DMS79 treated with DMSO at 0.1 percent for 48 hours (cell line): ENCODE results near the gene NODAL.
"Not testable (repeated sequence)": the region's sequence is repeated elsewhere in the genome, so short reads cannot be mapped to it uniquely, and the experiment has no call there.

Experiments
- DNase-seq: peaks from one replicate; lab custom pipeline; 2025; lab: John Stamatoyannopoulos, UW

NODAL gene

DNA sequence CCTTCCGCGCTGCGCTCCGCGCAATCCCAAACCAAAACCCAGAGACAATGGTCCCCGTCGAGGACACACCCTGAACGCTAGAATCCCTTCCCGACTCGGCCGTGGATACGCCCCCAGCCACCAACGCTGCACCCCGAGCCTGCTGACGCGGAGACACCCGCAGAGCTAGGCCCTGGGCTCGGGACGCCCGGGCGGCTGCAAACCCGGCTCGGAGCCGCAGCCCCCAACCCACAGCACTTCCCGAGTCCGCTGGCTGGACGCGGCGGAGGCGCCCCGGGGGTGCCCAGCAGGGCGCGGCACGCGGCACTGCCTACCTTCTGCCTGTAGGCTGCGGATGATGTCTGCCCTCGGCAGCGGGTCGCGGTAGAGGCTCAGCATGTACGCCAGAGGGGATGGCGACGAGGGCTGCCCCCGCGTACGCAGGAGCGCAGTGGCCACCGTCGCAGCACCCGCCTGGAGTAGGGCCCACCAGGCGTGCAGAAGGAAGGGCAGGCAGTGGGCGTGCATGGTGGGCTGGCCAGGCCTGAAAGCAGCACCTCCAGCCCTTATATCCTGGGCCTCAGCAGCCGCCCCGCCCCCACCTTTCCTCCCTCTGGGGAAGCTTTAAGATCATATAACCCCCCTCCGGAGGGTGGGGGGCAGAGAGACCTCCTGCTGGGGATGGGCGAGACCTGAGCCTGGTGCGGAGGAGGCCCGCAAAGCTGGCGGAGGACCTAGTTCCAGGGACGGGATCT, at the start of gene NODAL:
TSS of gene NODAL (minus strand) at position 521 of the 734 bp plus-strand sequence. CDS start at position 507, 14 bp downstream.
- DNase-seq: no peak

GRCh38 chr10:70490142-70490541, 48.7 kb upstream of the NODAL start:
- DNase-seq: no peak

DNA sequence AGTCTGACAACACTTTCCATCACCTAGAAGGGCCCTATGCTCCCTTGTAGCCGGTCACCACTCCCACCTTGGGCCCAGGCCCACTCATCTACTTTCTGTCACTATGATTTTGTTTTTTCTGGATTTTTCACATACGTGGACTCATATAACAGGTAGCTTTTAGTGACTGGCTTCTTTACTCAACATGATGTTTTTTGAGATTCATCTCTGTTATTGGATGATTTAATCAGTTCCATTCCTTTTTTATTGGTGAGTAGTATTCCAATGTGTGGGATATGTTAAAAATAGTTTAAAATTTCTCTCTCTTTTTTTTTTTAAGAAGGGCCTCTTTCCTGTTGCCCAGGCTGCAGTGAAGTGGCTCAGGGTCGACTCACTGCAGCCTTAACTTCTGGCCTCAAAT, 46.3 kb upstream of the NODAL start:
- DNase-seq: no peak

GRCh38 chr10:70483872-70484271, 42.4 kb upstream of the NODAL start:
- DNase-seq: not testable (repeated sequence)

DNA sequence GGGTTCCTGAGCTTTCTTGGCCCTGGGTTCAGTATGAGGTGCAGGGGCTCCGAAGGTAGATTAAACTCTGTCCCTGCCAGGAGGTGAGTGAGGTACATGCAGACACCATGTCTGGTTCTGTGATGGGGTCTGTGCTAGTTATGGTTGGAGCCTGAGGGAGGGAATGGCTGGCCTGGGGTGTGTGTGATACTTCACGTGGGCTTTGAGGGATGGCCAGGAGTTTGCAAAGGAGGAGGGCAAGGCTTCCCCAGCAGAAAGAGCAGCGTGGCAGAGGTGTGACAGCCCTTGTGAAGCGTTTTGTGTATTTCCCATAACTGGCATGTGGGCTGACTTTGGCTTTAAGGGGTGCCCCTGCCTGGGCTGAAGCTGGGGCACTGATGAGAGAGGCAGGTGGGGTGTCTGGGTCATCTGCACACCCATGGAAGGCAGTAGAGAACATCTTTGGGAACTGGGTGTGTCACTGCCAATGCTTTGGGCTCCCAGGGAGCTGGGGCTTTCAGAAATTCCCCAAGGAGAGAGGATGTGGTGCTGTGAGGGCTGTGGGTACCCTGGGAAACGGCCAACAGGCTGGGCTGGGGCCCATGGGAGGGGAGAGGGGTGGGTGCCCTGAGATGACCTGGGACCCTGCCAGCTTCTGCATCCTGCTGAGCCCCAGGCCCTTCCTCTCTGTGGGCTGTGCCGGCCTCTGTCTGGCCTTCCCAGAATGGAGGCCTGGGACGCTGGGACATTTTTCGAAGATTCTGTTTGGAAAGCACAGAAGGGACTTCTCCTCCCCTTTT, 41.7 kb upstream of the NODAL start:
- no peak for DNase-seq

DNA sequence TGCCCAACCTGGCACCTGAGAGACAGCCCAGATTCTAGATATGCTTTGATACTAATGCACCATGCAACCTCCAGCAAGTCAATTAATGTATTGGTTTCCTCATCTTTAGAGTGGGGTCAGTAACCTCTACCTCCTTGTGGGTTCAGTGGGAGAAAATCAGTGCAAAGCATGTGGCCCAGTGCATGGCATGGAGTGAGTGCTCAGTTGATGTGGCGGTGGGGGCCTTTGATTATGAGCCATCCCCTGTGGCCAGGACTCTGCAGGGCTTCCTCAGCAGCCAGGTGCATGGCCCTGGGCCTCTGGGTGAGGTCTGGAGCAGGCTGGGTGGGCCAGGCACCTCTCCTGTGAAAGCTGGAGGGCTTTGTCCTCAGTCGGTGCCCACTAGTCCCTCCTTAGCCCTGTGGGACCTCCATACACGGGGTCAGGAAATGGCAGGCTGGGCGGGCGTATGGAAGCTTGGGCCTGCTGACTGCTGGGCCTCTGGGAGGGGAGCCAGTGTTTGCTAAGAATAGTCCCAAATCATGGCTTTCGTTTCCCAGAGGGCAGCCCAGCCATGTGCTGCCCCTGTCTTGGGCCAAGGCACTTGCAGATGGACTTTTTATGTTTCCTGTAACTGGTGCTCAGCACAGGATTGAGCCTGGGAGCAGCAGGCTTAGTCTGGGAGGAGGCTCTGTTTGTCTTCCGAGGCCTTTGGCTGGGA, 40.5 kb upstream of the NODAL start:
- DNase-seq: no peak

GRCh38 chr10:70481105-70481504, 39.6 kb upstream of the NODAL start:
- DNase-seq: no peak

- no peak for DNase-seq
These were observed 38.9 kb upstream of the NODAL start for GRCh38 chr10:70480239-70480861.

- DNase-seq: no peak
These were observed 38.3 kb upstream of the NODAL start for GRCh38 chr10:70479626-70480238.

DNA sequence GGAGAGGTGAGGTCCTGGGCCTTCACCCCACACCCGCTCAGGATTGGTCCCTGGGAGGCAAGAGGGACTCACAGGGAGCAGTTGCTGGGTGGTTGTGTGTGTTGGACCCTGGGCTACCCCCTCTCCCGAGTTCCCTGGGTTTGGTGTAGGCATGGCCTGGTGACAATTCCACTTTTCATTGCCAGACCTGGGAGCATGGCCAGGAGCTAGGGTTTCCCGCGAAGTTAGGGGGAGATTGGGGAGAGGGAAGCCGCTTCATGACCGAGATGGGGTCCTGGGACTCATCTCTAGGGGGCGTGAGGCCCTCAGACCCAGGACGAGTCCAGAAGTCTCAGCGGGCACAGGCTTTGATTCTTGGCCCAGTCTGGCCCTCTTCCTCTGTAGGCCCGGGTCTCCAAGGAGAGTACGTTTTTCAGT, 37.7 kb upstream of the NODAL start:
- no peak for DNase-seq

GRCh38 chr10:70478191-70479164, 37.0 kb upstream of the NODAL start, which contains the start of gene PALD1:
PALD1 (plus strand) TSS chr10:70478767; CDS start chr10:70525952, 47,185 bp downstream.
- DNase-seq: no peak

DNA sequence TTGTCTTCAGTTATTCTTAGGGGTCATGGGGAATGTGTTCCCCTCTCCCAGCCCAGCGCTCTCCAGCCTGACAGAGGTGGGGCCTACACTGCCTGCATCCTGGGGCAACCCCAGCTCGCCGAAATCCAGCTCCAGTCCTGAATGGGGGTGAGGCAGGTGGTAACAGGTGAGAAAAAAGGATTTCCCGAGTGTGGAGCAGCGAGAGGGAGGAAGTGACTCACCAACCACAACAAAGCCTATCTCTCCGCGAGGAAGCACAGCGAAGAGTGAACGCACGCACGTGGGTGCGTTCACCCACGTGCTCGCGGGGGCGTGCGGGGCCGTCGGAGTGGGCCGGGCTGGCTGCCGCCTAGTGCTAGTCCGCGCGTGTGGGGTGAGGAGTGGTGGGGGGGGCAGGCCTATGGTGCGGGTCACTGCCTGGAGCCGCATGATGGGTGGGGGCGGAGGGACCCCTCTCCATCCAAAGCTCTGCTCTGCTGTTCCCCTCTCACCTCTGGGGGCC, 36.2 kb upstream of the NODAL start:
- no peak for DNase-seq

- no peak for DNase-seq
These were observed 35.0 kb upstream of the NODAL start for GRCh38 chr10:70476249-70477035.

GRCh38 chr10:70475661-70476060, 34.2 kb upstream of the NODAL start:
- no peak for DNase-seq

DNA sequence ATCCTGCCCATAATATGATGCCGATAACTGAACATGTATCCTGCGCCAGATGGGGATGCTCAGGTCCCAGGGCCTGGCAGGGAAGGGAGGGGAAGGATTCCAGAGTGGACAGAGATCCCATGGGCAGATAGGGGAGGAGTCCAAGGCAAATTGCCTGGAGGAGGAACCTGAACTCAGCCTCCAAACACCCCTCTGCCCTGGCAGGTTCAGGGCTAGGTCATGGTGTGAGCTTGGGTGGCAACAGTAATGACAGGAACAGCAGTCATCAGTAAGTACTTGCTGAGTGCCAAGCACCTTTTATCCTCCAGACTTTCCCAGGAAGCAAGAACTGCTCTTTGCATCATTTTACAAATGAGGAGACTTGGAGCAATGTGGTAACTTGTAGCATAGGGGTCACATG, 33.3 kb upstream of the NODAL start:
- no peak for DNase-seq

DNA sequence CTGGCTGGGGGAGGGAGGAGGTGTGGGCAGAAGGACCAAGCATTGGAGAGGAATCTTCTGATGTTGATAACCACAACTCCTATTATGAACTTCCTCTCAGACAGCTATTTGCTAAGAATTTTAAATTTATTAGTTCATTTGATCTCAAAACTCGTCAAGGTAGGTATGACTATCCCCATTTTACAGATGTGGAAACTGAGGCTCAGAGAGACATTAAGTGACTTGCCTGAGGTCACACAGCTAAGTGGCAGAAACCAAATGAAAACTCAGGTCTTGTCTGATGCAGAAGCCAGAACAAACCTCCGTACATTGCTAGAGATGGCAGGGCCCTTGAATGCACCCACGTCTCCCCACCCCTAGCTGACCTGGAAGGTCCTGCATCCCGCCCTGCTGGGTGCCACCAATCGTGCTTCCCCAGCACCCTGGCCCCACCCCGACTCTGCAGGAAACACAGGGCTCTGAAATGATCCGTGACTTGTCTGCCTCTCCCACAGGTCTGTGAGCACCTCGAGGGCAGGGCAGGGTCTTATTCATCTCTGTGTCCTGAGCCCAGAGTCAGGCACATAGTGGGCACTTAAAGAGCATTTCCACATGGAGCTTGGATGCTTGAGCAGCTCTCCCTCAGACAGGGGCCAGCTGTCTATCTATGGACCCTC, 31.4 kb upstream of the NODAL start:
- DNase-seq: no peak

DNA sequence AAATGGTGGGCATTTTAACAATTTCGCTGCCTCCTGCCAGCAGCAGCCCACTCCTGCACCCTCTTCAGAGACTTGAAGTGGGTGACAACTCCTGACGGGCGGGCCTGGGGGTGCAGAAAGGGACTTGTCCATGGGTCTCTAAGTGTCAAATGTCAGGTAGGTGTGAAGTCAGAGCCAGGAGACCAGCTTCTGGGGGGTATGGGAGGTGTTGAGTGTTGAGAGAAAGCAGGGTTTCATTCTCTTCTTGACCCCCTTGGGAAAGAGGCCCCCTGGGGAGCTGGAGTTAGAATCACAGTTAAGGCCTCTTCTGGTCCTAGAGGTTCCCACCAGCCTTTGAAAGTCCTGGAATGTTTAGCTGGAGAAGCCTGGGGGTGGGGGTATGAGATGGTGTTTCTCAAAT, 25.5 kb upstream of the NODAL start:
- no peak for DNase-seq

GRCh38 chr10:70465832-70466231, 24.4 kb upstream of the NODAL start:
- no peak for DNase-seq

- DNase-seq: no peak
These were observed 23.8 kb upstream of the NODAL start for GRCh38 chr10:70465278-70465677.
